ENCODE data around the gene INCENP. TPM values are rescaled to one million over a fixed set of nuclear protein-coding genes. Genes with fewer than 3 reads are reported as not detected.

Gene INCENP
- total RNA-seq, 2 experiments from 2014 or later: 12.6 to 16.3 TPM

DNA sequence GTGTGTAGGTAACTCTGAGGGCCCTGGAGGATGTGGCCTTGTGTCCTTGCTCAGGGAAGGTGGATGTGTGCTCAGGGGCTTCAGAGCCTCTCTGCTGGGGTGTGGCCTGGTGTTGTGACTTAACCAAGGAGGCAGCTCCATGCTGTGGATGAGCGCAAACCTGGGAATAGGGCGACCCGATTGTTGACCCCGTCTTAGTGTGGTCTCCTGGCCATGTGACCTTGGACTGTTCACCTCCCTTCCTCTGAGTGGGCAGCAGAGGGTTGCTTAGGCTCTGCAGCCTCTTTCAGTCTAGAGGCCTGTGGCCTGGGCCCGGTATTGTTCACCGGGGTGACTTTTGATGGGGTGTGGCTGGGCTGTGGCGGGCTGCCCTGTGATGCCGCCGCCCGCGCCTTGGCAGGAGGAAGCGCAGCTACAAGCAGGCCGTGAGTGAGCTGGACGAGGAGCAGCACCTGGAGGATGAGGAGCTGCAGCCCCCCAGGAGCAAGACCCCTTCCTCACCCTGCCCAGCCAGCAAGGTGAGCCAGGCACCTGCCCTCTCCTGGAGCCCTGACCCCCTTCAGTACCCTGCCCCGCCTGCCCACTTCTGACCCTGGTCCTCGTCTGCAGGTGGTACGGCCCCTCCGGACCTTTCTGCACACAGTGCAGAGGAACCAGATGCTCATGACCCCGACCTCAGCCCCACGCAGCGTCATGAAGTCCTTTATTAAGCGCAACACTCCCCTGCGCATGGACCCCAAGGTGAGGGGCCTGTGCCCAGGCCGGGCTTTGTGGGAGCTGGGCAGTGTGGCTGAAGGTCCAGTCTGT, 16.7 kb downstream of the INCENP start:
- DNase-seq (peak in 1 of 14 experiments; percentile 23), ATAC-seq (ENCODE audit: poor library complexity) (no peak)
- H3K4me3 ChIP-seq (ENCODE audit: low read length): no peak overlapping the region
- POLR2A ChIA-PET: no interaction called here
- no peaks in the 10 kb centered on the region for H3K27me3 ChIP-seq (ENCODE audit: control insufficient read depth in 1 of 2, insufficient read depth in 2 of 2, low read length in 2 of 2)
- H3K27ac ChIP-seq (ENCODE audit: low read depth in 1 of 2, low read length in 2 of 2): no peak overlapping the region
- Mint-ChIP-seq H3K27me3 (no peaks in the 10 kb centered on the region), H3K9me3 (no peaks in the 10 kb centered on the region), H3K27ac (no peak overlapping the region), H3K36me3 (ENCODE audit: low read depth) (peaks cover 72% of the 10 kb centered on the region), H3K4me3 (no peak overlapping the region), H3K4me1 (ENCODE audit: low read depth) (no peaks in the 10 kb centered on the region)
- TF ChIP-seq CTCF (IDR thresholded peaks at IDR 0.05): no peak
- no peaks in the 10 kb centered on the region for H3K4me1 ChIP-seq (ENCODE audit: insufficient read depth, low read length)
- peaks cover 58% of the 10 kb centered on the region for H3K36me3 ChIP-seq (ENCODE audit: insufficient read depth, low read length)
- CTCF ChIA-PET: no interaction called here
- intact Hi-C loops (cut with DNase I, micrococcal nuclease): no loop called here
- no peaks in the 10 kb centered on the region for H3K9me3 ChIP-seq (ENCODE audit: control insufficient read depth in 1 of 2, insufficient read depth in 1 of 2, low read length in 2 of 2)

GRCh38 chr11:62141111-62142042, 17.6 kb downstream of the INCENP start:
- H3K27ac Mint-ChIP-seq: no peak overlapping the region

DNA sequence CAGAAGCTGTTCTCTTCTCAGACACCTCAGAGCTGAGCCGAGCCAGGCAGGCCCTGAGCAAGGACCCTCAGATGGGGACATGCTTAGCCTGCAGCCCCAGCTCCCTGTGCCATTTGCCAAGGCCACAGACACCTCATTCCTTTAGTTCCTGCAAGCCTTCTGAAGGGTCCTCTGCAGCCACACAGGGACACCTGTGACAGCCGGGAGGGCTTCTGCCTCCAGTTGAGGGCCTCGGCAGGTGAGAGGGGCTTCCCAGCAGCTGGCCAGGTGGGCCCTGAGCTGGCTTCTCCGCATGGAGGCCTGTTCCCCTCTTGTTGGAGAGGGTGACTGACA, 18.2 kb downstream of the INCENP start:
- H3K36me3 Mint-ChIP-seq (ENCODE audit: low read depth): peaks cover 81% of the 10 kb centered on the region
- Histone ChIP-seq H3K36me3 (ENCODE audit: insufficient read depth, low read length) (peaks cover 70% of the 10 kb centered on the region), H3K9me3 (ENCODE audit: control insufficient read depth in 1 of 2, insufficient read depth in 1 of 2, low read length in 2 of 2) (no peaks in the 10 kb centered on the region), H3K27me3 (ENCODE audit: control insufficient read depth in 1 of 2, insufficient read depth in 2 of 2, low read length in 2 of 2) (no peaks in the 10 kb centered on the region), H3K4me1 (ENCODE audit: insufficient read depth, low read length) (no peaks in the 10 kb centered on the region), H3K4me3 (ENCODE audit: low read length) (no peak overlapping the region), H3K27ac (ENCODE audit: low read depth in 1 of 2, low read length in 2 of 2) (no peak overlapping the region)
- H3K27me3 Mint-ChIP-seq: no peaks in the 10 kb centered on the region
- no peak for ATAC-seq (ENCODE audit: poor library complexity)
- TF ChIP-seq CTCF (IDR thresholded peaks at IDR 0.05): no peak
- ChIA-PET POLR2A (no interaction called here), CTCF (no interaction called here)
- no peaks in the 10 kb centered on the region for H3K9me3 Mint-ChIP-seq
- H3K4me3 Mint-ChIP-seq: no peak overlapping the region
- peak in 1 of 14 experiments; percentile 25 for DNase-seq
- intact Hi-C loops (cut with DNase I, micrococcal nuclease): no loop called here
- H3K4me1 Mint-ChIP-seq (ENCODE audit: low read depth): no peaks in the 10 kb centered on the region
- H3K27ac Mint-ChIP-seq: no peak overlapping the region

More at GRCh38 chr11:62141111-62142042, 17.6 kb downstream of the INCENP start:
- TF ChIP-seq CTCF (IDR thresholded peaks at IDR 0.05): no peak
- H3K36me3 Mint-ChIP-seq (ENCODE audit: low read depth): peaks cover 80% of the 10 kb centered on the region
- H3K4me1 ChIP-seq (ENCODE audit: insufficient read depth, low read length): no peaks in the 10 kb centered on the region
- no peaks in the 10 kb centered on the region for H3K27me3 Mint-ChIP-seq
- ChIA-PET CTCF (no interaction called here), POLR2A (no interaction called here)
- intact Hi-C loops (cut with DNase I, micrococcal nuclease): no loop called here
- no peak overlapping the region for H3K4me3 Mint-ChIP-seq
- H3K9me3 ChIP-seq (ENCODE audit: control insufficient read depth in 1 of 2, insufficient read depth in 1 of 2, low read length in 2 of 2): no peaks in the 10 kb centered on the region
- no peaks in the 10 kb centered on the region for H3K4me1 Mint-ChIP-seq (ENCODE audit: low read depth)
- ATAC-seq (ENCODE audit: poor library complexity): no peak
- H3K36me3 ChIP-seq (ENCODE audit: insufficient read depth, low read length): peaks cover 66% of the 10 kb centered on the region
- H3K27ac ChIP-seq (ENCODE audit: low read depth in 1 of 2, low read length in 2 of 2): no peak overlapping the region
- no peaks in the 10 kb centered on the region for H3K9me3 Mint-ChIP-seq
- H3K27me3 ChIP-seq (ENCODE audit: control insufficient read depth in 1 of 2, insufficient read depth in 2 of 2, low read length in 2 of 2): no peaks in the 10 kb centered on the region
- H3K4me3 ChIP-seq (ENCODE audit: low read length): no peak overlapping the region
- DNase-seq: peak in 1 of 14 experiments; percentile 28
